HG03342 (cell line): ENCODE data around the gene ZNF605.
"Not testable (repeated sequence)": the region's sequence is repeated elsewhere in the genome, so short reads cannot be mapped to it uniquely, and the experiment has no call there.

ENCODE experiments used
- ATAC-seq: cut with Tn5 transposase; IDR thresholded peaks from one replicate; pipeline ENCODE4 v1.9.1; 2021; ENCODE audit warnings: mild to moderate bottlenecking, moderate library complexity; ENCODE audit not compliant: unreplicated experiment

The ZNF605 gene

DNA sequence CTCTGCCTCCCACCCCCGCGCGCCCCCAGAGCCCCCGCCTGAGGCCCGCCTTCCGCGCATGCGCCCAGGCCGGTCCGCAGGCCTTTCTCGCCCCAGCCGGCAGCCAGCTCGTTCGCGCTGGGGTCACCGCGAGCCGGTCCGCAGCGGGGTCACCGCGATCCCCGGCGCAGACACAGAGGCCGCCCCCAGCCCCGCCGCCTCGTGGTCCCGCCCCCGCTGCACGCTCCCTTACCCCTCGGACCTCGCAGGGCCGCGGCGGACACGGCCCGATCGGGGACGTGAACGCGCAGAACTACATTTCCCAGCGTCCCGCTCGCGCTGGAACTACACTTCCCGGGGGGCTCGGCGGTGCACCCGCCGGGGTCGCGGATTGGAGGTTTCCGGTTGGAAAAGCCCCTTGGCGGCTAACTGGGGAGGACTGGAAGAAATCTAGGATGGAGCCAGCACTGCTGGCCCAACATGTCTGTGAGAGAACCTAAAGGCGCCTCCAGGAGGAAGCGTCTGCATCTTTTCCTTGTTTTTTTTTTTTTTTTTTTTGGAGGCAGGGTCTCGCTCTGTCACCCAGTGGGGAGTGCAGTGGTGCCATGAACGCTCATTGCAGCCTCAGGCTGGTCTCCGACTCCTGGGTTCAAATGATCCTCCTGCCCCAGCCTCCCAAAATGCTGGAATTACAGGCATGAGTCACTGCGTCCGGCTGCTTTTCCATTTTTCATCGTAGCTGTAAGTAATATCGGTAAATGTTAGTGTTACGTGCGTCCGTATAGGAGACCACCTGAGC is at the start of gene ZNF605:
TSS of gene ZNF605 (minus strand) at position 296 of the 778 bp plus-strand sequence. CDS start 10,671 bp downstream, outside the sequence.
- peak; percentile 90 for ATAC-seq

DNA sequence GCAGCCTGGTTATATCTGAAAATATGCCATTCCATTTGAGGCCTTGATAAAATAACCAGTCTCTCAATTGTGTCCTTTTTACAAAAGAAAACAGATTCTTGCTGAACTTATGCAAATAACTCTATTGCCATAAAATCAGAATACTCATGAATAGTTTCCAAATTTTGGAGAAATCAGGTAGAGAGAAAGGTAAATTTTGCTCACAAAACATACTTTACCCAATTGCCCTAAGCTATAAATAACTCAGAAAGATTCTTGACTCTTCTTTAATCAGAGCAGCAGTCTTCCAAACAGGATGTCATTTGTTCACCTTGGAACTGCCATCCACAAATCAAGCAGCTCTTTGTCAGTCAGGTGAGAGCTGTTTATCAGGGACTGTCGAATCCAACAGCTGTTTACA is 42.6 kb upstream of the ZNF605 start:
- no peak for ATAC-seq

DNA sequence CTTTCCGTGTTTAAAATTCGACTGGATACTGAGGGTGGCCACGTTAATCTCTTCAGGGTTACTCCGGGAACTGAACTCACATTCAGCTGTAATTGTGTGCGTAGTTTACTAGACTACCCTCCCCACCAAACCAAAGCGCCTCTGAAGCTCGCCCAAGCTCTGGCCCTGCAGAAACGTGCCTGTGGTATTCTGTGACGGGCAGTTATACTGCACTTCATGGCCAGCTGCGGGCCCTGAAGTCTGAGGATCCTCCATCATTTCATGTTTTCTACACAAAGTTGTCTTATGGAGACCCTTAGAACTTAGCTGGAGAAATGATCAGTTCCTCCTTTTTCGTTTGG is 30.7 kb upstream of the ZNF605 start:
- no peak for ATAC-seq

DNA sequence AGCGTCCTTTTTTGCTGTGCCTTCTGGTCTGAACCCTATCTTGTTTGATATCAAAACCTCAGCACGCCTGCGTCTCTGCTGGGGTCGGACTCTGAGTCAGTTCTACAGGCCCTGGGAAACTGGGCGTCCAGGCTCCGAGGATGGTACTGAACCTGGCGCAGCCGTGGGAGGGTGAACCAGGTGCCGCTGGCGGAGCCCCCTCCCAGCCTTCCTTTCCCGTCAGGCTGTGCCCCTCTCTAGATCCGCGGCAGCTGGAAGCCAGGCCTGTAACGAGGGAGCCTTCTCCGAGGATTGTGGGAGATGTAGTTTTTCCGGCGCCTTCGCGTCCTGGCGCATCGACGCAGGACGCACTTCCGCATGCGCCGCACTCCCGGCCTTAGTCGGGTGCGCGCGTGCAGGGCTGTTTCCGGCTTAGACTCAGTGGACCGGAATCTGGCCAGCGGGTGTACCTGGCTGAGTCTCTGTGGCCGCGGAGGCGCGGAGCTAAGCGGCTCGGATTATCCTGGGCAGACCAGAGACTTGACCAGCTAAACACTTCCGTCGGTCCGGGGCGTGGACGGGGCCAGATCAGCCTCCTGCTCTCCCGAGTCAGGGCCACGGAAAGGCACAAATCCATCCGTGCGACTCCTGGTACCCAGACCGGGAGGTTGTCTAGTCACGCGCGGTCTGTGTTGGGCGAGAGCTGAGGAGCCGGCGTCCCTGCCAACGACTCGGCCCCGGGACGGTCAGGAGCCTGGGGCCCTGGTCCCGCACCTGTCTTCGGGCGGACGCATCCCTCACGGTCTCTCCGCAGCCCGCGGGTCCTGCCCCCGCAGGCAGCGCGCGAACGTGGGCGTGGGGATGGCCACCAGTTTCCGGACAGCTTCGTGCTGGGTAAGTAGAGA is 30.1 kb upstream of the ZNF605 start, which contains the start of gene ZNF26:
TSS of gene ZNF26 (plus strand) at position 367 of the 884 bp plus-strand sequence. CDS start at position 841, 474 bp downstream.
- peak; percentile 96 for ATAC-seq

DNA sequence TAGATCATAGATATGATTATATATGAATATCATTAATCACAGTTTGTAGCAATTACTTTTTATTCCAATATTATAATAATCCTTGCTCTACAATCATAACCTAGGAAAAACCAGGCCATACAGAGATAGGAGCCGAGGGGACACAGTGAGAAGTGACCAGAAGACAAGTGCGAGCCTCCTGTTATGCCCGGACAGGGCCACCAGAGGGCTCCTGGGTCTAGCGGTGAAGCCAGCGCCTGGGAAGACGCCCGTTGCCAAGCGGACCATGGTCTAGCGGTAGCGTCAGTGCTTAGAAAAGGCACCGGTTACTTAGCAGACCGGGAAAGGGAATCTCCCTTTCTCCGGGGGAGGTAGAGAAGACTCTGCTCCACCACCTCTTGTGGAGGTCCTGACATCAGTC is 20.8 kb upstream of the ZNF605 start:
- not testable (repeated sequence) for ATAC-seq

DNA sequence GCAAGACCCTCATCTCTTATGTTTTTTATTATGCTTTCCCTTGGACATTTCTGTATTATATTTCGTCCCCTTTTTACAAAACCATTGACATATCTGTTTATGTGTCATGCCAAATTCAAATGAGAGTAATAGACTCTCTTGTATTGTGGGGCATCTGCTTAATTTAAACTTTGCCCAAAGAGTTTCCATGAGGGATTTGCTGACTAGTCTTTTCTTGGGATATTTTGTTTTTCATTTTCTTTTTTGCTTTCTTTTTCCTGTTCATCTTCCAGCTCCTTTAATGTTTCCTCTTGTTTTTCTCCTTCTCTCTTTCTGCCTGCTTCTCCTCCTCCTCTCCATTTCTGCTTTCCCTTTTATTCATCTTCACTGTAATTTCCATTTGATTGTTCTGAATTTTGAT is 16.3 kb upstream of the ZNF605 start:
- ATAC-seq: no peak

DNA sequence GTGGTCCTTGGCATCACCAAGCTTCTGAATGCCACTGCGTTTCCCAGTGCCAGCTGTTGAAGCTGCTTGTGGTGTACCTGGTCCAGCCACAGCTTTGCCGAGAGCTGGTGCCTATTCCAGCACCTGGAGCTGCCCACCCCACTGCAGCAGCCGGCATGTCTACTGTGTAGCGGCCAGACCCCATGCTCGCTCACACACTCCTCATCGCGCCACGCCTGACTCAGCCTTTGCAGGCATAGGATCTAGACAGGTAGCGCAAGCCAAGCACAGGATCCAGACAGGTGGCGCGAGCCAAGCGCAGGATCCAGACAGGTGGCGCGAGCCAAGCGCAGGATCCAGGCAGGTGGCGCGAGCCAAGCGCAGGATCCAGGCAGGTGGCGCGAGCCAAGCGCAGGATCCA is 11.6 kb upstream of the ZNF605 start:
- no peak for ATAC-seq

DNA sequence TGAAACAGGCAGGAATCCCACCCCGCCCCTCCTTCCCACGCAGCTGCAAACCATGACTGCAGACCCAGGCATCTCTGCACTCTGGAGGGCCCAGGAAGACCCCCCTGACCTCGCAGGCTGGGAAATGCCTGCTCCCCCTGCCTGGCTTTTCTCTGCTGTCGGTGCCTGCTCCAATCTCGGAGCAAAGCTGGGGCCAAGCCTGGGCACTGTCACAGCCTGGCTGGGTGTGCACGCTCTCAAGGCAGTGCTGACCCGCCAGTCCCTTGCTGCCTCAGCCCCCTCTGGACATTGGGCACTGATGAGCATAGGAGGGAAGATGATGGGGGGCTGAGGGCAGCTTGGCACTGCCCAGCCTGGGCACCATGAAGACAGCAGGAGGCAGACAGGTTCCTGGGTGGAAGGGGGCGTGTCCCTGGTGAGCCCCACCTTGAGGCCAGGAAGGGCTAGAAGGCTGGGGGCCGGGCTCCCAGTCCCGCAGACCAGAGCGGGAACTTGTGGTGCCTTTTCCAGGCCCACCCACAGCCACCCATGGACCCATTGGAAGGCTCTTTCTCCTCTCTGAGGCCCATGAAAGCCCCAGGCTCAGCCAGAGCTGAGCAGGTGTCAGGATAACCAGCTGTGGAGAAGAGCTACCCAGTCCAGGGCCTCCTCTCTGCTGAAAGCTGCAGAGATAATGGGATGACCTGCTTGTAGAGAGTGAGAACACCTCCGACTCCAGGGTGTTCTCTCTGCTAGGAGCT is 10.7 kb upstream of the ZNF605 start:
- no peak for ATAC-seq

DNA sequence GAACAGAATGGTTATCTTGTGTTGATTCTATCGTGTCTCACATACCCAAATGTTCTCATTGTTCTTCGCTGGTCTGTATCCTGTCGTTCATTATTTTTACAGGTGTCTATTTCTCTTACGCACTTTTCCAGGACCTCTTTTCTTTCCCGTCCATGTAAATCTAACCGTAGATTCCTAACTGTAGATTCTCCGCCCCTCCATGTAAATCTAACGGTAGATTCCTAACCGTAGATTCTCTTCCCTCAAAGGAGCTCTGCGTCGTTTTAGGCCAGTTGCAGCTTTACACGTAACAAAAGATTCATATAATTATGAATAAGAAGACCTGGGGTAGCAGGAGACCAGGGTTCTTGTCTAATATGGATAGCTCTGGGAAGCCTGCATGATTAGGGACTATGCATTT is 9.7 kb upstream of the ZNF605 start:
- ATAC-seq: no peak

DNA sequence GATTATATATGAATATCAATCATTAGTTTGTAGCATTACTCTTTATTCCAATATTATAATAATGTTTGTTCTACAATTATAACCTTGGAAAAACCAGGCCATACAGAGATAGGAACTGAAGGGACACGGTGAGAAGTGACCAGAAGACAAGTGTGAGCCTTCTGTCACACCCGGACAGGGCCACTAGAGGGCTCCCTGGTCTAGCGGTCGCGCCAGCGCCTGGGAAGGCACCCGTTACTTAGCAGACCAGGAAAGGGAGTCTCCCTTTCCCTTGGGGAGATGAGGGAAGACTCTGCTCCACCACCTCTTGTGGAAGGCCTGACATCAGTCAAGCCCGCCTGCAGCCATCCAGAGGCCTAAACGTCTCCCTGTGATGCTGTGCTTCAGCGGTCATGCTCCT is 7.8 kb upstream of the ZNF605 start:
- ATAC-seq: not testable (repeated sequence)

DNA sequence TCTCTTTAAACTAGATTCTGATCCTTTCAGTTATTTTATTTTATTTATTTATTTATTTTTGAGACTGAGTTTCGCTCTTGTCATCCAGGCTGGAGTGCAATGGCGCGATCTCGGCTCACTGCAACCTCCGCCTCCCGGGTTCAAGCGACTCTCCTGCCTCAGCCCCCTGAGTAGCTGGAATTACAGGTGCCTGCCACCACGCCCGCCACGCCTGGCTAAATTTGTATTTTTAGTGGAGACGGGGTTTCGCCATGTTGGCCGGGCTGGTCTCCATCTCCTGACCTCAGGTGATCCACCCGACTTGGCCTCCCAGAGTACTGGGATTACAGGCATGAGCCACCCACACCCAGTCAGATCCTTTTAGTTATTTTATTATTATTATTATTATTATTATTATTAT is 5.7 kb upstream of the ZNF605 start:
- not testable (repeated sequence) for ATAC-seq

DNA sequence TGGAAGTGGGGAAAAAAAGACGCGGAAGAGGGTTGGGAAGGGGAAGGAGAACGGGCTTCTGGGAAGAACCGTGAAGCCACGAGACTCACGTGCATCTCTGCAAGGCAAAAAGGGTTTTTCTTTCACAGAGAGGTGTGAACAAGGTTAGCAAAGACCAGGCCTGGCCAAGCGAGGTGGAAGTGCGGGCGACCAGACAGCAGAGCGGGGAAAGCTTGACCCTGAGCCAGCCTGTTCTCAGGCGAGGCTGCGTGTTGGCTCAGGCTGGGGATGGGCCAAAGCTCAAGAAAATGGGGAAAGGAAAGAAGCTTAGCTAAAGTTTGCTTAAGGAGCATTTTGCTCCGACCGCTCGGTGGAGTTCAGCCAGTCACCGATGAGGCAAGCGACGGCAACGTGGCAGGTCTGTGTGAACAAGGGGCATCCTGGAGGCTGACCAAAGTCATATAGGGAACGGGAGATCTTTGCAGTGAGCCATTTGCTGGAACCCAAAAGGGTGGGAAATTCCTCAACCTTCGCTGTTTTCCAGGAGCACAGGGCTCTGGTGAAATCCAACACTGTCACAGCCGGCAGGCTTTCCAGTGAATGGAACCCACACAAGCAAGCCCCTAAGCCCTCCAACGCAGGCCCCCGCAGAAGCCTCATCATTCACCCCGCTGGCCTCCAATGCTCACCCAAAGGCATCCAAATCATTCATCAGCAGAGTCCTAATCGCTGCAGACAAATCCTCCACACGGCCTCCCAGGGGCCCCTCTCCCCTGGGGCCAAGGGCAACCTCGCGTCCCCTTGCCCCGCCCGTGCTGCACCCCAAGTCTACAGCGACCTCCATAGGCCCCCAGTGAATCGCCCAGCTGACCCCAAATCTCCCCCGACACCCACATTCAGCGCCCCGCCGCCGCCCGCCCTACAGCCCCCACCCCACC is 754 bp downstream of the ZNF605 start:
- ATAC-seq: peak; percentile 34

DNA sequence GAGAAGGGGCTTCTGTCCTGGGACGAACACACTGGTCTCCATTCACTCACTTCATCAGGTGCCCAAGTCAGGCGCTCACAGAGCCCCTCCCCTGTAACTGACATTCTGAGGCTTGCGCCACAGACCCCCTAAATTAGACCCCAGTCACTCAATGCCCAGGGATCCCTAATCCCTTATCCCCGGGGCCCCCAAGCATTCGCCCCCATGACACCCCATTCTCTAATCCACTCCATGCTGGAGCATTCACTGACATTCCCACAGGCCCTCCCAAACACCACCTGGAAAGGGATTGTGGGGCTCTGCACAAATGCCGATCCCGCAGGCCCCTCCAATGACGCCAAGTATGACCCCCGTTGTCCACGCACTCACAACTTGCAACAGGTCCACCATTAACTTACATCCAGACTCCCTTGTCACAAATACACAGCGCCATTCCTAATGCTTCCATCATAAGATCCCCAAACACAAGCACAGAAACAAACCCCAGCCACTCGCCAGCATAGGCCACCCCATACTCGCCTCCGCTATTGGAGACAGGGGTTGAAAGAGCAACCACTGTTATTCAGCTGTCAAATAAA is 1.5 kb downstream of the ZNF605 start:
- no peak for ATAC-seq

DNA sequence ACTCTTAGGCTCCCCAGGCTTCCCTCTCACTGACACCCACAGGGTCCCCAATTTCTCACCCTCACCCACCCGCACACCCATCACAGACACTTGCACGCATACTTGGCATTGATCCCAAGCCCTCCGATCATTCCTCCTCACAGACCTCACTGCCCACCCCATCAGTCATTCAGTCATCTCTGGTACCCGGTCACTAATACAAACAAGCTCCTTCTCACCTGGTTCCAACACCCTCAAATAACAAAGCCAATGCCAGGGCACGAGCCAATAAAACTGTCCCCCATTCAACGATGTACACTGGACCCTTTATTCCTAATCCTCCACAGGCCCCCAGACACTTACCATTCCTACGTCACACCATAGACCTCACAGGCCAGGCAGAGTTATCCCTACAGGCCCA is 2.3 kb downstream of the ZNF605 start:
- no peak for ATAC-seq

DNA sequence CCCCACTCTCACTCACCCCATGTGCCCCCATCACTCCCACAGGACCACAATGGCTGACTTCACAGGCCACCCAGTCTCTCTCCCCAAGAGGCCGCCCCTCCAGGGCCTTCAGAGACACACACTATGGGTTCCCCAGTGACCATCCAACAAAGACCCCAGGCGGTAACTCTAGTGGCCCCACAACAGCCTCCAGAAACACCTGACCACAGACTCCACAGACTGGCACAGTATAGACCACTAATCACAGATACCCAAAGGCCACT is 3.0 kb downstream of the ZNF605 start:
- no peak for ATAC-seq

DNA sequence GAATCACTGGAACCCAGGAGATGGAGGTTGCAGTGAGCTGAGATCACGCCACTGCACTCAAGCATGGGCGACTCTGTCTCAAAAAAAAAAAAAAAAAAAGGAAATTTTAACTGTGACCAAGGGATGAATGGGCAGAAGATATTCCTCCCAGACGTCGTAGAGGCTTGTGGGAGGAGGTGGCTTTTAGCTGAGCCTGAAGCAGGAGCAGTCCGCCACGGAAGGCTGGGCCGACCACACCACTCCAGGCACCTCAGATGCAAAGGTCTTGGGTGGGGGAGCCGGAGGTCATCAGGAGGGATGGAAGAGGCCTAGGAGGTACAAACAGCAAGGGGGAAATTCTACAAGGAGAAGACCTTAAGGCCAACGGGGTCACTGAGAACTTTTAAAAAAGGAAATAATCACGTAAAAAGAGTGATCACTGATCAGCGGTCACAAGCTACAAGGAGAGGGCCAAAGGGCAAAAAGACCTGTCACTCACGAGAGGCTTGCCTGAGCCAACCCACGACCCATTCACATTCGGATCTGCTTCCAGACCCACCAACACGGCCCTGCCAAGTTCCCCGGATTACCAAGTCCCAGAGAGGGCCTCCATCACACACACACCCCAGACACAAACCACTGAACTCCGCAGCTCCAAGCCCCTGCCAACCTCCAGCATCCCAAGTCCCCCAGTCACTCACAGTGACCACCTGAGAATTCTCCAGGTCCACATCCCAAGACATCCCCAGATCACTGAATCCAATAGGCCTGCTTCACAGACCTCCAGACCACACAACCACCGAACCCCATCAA is 3.5 kb downstream of the ZNF605 start:
- ATAC-seq: no peak

DNA sequence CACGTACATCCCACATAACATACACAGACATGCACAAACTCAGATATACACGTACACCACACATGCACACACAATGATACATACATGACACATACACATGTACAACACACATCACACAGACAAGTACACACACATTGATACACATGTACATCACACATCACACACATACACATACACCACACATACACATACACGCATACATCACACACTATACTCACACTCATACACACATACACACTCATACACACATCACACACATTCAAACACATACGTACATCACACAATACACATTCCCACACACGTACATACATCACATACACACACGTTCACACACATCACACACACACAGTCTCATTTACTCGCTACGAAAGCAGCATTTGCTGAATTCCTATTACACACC is 4.5 kb downstream of the ZNF605 start:
- ATAC-seq: no peak

DNA sequence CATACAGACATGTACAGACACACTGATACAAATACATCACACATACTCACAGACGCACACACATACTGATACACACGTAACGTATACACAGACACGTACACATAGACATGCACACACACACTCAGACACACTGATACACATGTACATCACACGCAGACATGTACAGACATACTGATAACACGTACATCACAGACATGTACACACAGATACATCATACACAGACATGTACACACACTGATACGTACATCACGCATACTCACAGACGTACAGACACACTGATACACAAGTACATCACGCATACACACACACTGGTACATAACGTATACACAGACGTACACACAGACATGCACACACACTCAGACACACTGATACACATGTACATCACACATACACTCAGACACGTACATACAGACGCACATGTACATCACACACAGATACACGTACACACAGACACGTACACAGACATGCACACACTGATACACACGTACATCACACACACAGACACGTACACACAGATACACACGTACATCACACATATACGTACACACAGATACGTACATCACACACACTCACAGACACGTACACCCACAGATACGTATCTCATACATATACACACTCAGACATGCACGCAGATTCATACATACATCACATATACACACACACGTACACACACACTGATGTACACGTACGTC is 5.1 kb downstream of the ZNF605 start:
- ATAC-seq: no peak
